GM06990 (cell line): ENCODE results near the gene LYRM4.

Experiments used
- DNase-seq: peaks from one replicate; pipeline ENCODE4 v3.0.0-alpha.2; 2011; ENCODE audit not compliant: insufficient read length; ENCODE audit errors: extremely low read depth
- H3K27me3 ChIP-seq: replicated peaks from 2 replicates; pipeline ENCODE4 v1.6.0; 2011; ENCODE audit warnings: low read length; ENCODE audit not compliant: control insufficient read depth, insufficient read depth
- H3K36me3 ChIP-seq: 2 replicates; pipeline ENCODE4 v1.5.1; 2011; ENCODE audit warnings: low read length; ENCODE audit not compliant: control insufficient read depth, insufficient read depth
- H3K4me3 ChIP-seq: replicated peaks from 2 replicates; pipeline ENCODE4 v1.5.1; 2011; ENCODE audit warnings: low read depth, mild to moderate bottlenecking, control low read depth, low read length
- TF ChIP-seq, protein P1 (sequence below): IDR thresholded peaks from 2 replicates; pipeline ENCODE4 v1.5.1; 2011; ENCODE audit warnings: low read length, control low read depth, mild to moderate bottlenecking, inconsistent platforms; ENCODE audit not compliant: insufficient read depth, poor library complexity, severe bottlenecking

Gene LYRM4

GRCh38 chr6:5206920-5207561 is 53.7 kb downstream of the LYRM4 start:
- Histone ChIP-seq H3K27me3 (no peaks in the 10 kb centered on the region), H3K36me3 (no peaks in the 10 kb centered on the region), H3K4me3 (no peak overlapping the region)
- DNase-seq = no peak
- TF ChIP-seq, protein P1, sequence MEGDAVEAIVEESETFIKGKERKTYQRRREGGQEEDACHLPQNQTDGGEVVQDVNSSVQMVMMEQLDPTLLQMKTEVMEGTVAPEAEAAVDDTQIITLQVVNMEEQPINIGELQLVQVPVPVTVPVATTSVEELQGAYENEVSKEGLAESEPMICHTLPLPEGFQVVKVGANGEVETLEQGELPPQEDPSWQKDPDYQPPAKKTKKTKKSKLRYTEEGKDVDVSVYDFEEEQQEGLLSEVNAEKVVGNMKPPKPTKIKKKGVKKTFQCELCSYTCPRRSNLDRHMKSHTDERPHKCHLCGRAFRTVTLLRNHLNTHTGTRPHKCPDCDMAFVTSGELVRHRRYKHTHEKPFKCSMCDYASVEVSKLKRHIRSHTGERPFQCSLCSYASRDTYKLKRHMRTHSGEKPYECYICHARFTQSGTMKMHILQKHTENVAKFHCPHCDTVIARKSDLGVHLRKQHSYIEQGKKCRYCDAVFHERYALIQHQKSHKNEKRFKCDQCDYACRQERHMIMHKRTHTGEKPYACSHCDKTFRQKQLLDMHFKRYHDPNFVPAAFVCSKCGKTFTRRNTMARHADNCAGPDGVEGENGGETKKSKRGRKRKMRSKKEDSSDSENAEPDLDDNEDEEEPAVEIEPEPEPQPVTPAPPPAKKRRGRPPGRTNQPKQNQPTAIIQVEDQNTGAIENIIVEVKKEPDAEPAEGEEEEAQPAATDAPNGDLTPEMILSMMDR = no peak

DNA sequence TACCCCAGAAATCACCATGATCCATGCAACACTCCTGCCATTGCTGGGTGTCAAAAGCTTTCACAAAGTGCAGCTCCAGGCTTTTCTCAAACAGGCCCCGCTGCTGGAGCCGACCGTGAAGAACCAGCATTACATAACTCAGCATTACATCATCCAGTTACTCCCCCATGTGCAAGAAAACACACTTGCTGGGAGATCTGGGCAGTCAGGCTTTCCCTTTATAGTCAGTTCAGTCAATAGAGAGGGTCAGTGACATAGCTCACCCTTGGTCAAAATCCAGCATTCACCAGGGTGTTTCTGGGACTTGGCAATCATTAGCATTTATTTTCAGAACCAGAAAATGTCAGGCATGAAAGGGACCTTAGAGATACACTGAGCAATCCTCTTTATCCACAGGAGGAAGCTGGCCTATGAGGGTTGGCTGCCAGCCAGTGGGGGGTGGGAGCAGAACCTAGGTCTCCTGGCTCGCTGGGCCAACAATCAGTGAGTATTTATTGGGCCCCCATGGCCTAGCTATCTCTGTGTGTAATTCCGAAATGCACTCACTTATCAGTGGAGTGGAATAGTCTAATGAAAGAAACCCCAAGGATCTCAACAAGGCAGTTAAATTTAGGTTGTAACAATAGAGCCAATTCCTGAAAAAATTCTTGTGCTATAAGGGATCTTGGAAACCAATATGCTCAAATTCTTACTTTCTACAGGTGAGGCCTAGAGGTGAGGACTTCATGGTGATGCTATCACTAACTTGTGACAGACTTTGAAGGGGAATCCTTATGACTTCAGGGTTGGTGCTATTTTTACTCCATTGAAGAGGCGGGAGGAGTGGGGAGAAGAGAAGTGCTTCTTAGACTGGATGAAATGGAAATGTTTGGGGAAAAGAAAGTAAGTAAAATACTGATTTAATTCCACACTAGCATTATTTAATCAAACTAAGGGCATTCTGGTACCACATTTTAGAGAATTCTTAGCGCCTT is 54.6 kb downstream of the LYRM4 start:
- TF ChIP-seq, protein P1 = no peak
- no peak for DNase-seq
- no peaks in the 10 kb centered on the region for H3K27me3 ChIP-seq
- H3K4me3 ChIP-seq = no peak overlapping the region
- H3K36me3 ChIP-seq = no peaks in the 10 kb centered on the region; the same call in 1 of the 2 replicates

DNA sequence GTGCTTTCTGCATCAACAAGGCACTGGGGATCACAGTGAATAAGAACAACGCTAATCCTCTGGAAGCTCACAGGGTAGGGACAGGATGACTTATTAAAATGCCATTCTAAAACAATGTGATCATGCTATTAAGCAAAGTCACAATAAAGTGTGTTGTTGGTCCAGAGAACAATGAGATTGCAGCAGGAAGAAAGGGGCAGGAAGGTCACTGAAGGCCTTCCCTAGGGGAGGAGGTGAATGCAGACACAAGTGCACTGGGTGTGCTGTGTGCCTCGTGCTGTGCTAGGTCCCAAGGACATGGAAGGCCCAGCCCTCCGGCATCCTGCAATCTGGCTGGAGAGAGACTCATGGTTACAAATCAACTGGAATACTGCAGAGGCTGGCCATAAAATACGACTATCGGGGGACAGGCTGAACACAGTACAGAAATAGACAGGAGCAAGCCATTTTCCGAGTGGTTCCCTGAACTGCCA is 55.7 kb downstream of the LYRM4 start:
- H3K4me3 ChIP-seq = no peak overlapping the region
- H3K36me3 ChIP-seq = no peaks in the 10 kb centered on the region; the same call in 1 of the 2 replicates
- TF ChIP-seq, protein P1 = no peak
- no peaks in the 10 kb centered on the region for H3K27me3 ChIP-seq
- no peak for DNase-seq

DNA sequence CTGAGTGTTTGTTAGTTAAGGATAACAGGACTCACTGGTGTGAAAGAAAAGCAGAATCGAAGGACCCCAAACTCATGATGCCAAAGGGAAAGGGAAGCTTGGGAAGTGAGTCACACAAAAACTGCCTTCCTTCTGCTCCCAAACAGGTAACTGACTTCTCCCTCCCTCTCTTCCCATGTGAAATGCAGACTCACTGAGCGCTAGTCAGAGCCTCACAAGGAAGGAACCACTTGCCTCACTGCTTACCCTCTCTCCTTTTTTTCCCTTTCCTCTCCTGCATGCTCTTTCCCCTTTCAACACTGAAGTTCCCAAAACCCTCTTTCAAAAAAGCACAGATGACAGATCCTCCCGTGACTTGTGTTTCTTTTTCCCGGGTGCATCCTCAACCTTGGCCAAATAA is 56.4 kb downstream of the LYRM4 start:
- TF ChIP-seq, protein P1 = no peak
- no peaks in the 10 kb centered on the region; the same call in 1 of the 2 replicates for H3K36me3 ChIP-seq
- H3K4me3 ChIP-seq = no peak overlapping the region
- no peaks in the 10 kb centered on the region for H3K27me3 ChIP-seq
- DNase-seq = no peak

DNA sequence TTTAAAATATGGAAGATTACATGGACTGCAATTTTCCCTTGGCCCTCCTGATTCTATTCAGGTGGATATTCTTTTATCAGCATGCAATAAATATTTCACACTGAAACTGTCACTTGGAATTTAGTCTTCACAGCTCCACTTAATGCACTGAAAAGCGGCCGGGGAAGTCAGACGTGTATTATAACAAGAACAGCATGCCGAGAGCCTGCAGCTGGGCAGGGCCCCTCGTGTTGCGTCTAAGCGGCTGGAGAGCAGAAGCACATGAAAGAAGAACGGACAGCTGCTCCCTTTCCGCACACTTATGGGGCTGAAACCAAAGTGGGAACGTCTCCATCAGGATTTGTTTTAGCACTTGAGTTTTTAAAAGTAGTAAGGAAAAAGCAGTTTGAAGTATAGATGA is 57.2 kb downstream of the LYRM4 start:
- Histone ChIP-seq H3K27me3 (no peaks in the 10 kb centered on the region), H3K36me3 (no peaks in the 10 kb centered on the region; the same call in 1 of the 2 replicates), H3K4me3 (no peak overlapping the region)
- DNase-seq = no peak
- TF ChIP-seq, protein P1 = no peak
